GM21619 (cell line): Measurements from ENCODE around the gene YWHAG.
"Not testable (repeated sequence)": the region's sequence is repeated elsewhere in the genome, so short reads cannot be mapped to it uniquely, and the experiment has no call there.

ENCODE experiments used
- ATAC-seq: cut with Tn5 transposase; IDR thresholded peaks from one replicate; pipeline ENCODE4 v1.9.1; 2021; ENCODE audit not compliant: unreplicated experiment

YWHAG gene

DNA sequence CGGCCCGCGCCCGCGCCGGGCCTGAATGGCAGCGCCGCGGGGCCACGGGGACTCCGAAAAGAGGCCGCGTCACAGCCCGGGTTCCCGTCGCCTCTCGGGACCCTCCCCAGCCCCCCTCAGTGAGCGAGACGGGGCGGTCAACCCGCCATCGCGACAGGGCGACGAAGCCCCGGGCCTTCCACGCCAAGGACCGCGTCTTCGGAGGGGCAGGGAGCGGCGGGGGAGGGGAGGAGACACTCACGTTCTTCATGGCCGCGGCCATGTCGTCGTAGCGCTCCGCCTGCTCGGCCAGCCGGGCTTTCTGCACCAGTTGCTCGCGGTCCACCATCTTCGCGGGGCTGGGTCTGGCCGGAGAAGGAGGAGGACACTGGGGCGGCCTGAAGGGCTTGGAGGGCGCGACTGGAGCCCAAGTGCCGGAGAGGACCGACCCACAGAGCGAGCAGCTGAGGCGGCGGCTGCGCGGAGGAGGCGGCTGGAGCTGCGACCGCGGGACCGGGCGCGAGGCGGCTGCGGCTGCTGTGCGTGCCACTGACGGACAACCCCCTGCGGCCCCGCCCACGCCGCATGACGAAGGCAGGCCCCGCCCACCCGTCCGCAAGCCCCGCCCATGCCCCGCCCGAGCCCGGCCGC is at the start of gene YWHAG:
YWHAG (minus strand) TSS at position 511 of the 630 bp plus-strand sequence; CDS start at position 328, 183 bp downstream.
- peak; percentile 61 for ATAC-seq

DNA sequence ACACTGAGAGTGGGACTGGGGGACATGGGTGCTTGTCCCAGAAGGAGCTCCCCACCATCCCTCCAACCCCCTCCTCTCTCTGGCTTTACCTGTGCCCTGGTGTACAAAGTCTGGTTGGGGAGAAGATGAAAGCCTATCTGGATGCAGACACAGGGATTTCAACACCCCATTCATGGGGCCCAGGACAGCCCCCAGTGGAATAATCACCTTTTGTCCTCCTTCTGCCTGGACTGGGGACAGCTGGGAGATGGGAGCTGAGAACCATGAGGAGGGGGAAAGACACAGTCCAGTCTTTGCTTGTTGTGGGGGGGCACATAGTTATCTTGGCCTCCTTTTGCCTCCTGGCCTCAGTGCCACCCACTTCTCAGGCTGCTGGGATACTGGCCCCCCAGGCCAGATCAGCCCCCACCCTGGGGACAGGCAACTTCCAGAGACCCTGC is 49.4 kb upstream of the YWHAG start:
- no peak for ATAC-seq

DNA sequence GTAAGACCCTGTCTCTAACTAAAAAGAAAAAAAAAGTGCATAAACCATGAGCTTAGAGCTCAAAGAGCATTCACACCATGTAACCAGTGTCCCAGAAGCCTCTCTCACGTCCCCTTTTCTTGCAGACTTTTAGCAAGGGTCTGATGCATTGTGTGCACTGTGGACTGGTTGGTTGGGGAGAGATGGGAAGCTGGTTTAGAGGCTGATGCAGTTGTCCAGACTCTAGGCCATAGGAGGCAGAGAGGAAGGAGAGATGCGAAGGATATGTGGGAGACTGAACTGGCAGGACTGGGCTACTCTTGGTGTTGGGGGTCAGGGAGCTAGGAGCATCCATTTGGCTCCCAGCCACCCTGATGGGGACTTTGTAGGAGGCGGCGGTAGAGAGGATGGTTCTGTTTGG is 48.9 kb upstream of the YWHAG start:
- ATAC-seq = no peak

DNA sequence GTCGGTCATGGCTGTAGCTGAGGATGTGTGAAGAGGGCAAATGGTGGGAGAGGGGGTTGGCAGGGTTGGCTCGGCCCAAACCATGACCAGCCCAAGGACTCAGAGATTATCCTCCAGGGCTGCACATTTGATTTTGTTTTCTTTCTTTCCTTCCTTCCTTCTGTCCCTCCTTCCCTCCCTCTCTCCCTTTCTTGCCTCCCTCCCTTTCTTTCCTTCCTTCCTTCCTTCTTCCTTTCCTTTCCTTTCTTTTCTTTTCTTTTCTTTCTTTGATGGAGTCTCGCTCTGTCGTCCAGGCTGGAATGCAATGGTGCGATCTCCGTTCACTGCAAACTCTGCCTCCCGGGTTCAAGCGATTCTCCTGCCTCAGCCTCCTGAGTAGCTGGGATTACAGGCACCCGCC is 46.9 kb upstream of the YWHAG start:
- ATAC-seq = no peak

DNA sequence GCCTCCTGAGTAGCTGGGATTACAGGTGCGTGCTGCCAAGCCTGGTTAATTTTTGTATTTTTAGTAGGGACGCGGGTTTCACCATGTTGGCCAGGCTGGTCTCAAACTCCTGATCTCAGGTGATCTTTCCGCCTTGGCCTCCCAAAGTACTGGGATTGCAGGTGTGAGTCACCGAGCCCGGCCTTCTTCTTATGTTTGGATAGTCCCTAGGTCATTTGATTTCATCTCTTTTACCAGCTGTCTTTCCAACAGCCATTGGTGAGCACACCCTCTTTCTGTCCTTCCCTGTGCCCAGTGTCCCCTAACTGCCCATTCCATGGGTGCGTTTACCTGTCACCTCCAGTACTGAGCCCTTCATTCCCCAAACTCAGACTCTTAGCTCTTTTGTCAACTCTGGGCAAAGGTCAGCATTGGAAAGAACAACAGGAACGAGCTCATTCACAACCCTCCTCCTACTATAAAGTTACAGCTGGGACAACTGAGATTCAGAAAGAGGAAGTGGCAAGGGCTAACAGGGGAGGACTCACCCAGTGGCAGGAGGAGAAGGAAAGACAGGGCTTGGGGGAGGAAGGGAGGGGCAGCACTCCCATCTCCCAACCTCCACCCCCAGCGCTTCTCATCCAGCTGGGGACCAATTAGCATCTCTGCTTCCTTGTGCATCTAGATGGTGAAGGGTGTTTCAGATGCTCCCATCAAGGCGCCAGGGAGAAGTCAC is 45.1 kb upstream of the YWHAG start:
- ATAC-seq = no peak

DNA sequence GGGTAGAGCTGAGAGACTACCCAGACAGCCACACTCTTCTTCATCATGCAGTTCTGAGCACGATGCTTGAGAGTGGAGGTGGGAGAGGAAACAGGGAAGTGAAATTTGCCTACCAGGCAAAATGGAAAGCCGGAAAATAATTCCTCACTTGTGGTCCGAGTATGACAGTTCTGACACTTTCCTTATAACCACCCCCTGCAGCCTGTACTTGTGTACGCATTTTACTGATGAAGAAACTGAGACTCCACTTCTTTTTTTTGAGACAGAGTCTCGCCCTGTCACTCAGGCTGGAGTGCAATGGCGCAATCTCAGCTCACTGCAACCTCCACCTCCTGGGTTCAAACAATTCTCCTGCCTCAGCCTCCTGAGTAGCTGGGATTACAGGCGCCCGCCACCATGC is 44.3 kb upstream of the YWHAG start:
- ATAC-seq = not testable (repeated sequence)

DNA sequence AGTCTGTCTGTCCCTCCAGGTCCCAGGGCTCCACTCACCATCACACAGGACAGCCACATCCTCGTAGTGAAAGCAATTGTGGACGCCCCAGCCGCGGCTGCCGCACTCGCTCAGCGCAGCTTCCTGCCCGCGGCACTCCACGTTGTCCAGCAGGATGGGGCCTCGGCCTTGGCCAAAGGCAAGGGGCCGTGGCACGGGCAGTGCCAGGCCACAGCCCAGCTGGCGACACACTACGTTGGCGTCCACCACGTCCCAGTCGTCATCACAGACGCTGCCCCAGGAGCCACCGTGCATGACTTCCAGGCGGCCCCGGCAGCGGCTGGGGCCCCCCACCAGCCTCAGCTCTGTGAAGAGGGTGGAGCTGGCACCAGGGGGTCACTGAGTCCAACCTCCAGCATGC is 41.5 kb upstream of the YWHAG start:
- ATAC-seq = no peak

DNA sequence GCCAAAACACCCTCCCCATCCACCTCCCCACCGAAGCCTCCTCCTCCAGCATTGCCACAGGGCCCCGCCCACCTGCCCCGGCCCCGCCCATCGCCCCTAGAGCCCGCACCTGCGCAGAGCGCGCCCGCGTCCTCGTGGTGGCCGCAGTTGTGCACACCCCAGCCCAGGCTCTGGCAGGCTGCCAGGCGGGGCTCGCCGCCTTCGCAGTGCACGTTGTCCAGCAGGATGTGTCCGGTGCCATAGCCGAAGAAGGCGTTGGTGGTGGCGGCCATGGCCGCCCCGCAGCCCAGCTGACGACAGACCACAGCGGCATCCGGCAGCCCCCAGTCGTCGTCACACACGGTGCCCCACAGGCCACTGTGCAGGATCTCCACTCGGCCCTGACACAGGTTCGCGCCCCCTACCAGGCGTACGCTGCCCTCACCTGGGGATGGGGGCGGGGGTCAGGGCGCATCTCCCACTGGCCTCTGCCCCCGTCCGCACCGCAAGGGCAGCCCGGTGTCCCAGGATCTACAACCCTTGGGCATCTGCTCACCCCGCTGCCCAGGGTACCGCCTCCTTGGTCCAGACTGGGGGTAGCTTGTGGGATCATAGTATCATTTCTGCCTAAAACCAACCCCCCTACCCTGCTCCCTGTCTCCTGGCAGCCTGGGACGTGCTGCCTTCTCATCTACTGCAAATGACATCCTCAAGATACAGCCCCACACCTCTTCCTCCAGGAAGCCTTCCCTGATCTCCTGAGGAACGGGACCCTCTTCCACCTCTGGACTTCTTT is 38.8 kb upstream of the YWHAG start:
- peak; percentile 21 for ATAC-seq

DNA sequence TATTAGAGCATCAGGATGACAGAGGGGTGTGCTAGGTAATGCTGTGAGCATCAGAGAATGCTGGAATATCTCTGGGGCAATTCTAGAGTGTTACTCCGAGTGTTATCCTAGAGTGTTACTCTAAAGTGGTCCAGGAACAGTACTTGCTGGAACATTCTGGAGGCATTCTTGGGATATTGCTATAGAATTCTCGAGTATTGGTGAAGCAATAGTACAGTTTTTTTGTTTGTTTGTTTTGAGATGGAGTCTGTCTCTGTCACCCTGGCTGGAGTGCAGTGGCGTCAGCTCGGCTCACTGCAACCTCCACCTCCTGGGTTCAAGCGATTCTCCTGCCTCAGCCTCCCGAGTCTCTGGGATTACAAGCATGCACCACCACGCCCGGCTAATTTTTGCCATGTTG is 38.1 kb upstream of the YWHAG start:
- ATAC-seq = no peak

DNA sequence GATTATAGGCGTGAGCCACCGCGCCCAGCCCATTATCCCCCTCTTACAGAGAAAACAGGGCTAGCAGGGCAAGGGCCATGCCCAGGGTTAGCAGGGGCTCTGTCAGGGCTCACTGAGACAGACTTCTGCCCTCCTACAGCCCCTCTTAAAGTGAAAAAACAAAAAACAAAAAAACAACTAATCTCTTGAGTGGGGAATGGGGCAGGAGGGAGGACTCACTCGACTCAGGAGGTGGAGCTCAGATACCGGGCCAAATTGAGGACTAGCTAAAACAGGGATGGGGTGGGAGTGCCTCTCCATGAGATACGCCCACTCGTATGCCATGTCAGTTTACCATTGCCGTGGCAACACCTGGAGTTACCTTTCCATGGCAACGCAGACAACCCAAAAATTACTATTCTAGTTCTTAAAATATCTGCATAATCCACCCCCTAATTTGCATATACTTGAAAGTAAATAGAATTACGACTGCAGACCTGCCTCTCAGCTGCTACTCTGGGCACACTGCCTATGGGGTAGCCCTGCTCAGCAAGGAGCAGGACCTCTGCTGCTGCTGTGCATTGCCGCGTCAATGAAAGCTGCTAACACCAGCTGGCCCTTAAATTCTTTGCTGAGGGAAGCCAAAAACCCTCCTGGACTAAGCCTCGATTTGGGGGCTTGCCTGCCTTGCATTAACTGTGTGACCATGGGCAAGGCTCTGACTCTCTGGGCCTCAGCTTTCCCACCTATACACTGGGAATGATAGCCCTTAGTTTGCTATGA is 37.4 kb upstream of the YWHAG start:
- no peak for ATAC-seq

DNA sequence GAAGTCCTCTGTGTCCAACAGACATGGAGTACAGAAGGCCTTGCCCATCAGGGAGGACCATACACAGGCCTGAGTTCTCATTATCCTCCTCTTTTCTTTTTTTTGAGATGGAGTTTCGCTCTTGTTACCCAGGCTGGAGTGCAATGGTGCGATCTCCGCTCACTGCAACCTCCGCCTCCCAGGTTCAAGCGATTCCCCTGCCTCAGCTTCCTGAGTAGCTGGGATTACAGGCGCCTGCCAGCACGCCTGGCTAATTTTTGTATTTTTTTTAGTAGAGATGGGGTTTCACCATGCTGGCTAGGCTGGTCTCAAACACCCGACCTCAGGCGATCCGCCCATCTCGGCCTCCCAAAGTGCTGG is 36.8 kb upstream of the YWHAG start:
- not testable (repeated sequence) for ATAC-seq

DNA sequence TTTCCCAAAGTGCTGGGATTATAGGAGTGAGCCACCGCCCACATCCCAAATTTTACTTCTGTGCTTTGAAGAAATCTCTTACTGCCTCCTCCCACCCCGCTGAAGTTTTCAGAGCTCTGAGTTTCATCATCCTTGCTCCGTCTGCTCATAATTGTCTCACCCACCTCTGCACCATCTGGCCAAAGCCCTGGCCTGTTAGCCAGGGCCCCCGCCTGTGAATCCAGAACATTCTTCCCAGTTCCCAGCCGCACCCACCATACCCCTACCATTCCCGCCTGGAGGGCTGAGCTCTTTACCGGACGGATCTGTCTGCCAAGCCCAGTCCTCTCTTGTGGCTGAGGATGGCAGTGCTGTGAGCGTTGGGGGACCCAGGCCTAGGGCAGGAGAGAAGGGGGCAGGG is 36.2 kb upstream of the YWHAG start:
- ATAC-seq = no peak

DNA sequence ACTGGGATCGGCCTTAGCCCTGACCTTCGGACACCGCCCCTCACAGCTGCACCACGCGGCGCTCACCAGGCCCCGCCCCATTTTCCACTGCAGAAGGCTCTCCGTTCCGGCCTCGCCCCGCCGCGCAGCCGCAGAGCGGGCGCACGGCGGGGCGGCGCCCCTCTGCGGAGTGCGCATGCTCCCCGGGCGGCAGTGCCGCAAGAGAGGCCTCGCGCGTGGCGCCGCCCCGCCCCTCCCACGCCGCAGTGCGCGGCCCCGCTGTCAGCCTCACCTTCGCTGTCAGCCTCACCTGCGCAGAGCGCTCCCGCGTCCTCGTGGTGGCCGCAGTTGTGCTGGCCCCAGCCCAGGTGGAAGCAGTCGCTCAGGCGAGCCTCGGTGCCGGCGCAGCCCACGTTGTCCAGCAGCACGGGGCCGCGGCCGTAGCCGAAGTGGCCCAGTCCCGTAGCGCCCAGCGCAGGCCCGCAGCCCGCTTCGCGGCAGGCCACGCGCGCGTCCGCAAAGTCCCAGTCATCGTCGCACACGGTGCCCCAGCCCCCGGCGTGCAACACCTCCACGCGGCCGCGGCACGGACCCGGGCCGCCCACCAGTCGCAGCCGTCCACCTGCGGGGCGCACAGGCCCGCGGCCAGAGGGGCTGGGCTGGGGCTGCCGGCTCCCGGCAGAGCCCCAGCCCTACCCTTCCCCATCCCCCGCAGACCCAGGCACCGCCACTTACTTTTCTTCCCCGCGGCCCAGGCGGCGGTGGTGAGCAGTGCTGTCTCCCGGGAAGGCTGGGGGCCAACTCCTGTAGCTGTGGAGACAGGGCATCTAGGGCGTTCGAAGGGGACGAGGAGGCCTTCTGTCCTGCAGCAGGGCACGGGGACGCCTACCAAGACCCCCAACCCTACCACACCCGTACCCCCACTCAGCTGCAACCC is 34.6 kb upstream of the YWHAG start:
- ATAC-seq = peak; percentile 78

DNA sequence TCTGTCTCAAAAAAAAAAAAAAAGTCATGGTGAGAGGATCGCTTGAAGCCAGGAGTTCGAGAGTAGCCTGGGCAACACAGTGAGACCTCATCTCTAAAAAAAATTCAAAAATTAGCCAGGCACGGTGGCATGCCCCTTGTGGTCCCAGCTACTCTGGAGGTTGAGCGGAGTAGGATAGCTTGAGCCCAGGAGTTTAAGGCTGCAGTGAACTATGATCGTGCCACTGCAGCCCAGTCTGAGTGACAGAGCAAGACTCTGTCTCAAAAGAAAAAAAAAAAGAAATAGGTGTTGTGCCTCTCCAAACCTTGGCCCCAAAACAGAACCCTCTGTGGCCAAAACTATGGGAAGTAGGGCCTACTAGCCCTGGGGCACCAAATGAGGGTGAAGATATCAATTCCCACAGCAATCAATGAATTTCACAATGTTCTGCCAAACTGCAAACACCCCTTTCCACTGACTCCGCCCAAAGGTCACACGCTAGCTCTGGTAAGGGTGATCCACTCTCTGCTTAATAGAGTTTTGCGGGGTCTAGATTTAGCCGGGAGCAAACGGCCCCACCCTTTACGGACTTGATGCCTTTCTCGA is 33.8 kb upstream of the YWHAG start:
- no peak for ATAC-seq

DNA sequence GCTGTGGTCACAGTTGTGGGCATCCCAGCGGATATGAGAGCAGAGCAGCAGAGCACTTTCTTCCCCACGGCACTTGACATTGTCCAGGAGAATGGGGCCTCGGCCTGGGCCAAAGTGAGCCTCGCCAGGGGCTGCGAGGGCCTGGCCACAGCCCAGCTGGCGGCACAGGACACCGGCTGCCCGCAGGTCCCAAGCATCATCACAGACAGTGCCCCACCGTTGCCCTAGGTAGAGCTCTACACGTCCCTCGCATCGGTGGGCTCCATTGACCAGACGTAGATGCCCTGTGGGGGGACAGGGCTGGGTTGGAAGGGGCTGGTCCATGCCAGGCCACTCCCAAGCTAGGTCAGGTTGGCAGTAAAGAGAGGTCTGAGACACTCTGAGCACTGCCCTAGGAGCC is 31.3 kb upstream of the YWHAG start:
- ATAC-seq = no peak

DNA sequence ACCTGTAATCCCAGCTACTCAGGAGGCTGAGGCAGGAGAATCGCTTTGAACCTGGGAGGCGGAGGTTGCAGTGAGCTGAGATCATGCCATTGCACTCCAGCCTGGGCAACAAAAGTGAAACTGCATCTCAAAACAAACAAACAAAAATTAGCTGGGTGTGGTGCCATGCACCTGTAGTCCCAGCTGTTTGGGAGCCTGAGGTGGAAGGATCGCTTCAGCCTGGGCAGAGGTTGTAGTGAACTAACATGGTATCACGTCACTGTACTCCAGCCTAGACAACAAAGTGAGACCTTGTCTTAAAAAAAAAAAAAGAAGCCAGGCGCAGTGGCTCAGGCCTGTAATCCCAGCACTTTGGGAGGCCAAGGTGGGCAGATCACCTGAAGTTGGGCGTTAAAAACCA is 29.0 kb upstream of the YWHAG start:
- not testable (repeated sequence) for ATAC-seq

DNA sequence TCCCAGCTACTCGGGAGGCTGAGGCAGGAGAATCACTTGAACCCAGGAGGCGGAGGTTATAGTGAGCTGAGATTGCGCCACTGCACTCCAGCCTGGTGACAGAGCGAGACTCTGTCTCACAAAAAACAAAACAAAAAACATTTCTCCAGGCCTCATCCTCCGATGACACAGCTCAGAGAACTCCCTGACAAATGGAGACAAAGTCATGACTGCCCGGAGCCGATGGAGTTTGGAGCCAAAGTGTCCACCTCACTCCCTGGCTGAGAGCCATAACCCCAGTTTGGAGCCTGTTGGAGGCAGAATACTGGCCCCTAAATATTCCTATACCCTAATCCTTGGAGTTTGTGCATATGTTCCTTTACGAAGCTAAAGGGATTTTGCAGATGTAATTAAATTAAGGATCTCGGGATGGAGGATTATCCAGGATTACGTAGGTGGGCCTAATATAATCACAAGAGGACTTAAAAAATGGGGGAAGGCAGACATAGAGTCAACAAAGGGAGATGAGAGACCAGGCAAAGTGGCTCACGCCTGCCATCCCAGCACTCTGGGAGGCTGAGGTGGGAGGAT is 28.0 kb upstream of the YWHAG start:
- ATAC-seq = no peak

DNA sequence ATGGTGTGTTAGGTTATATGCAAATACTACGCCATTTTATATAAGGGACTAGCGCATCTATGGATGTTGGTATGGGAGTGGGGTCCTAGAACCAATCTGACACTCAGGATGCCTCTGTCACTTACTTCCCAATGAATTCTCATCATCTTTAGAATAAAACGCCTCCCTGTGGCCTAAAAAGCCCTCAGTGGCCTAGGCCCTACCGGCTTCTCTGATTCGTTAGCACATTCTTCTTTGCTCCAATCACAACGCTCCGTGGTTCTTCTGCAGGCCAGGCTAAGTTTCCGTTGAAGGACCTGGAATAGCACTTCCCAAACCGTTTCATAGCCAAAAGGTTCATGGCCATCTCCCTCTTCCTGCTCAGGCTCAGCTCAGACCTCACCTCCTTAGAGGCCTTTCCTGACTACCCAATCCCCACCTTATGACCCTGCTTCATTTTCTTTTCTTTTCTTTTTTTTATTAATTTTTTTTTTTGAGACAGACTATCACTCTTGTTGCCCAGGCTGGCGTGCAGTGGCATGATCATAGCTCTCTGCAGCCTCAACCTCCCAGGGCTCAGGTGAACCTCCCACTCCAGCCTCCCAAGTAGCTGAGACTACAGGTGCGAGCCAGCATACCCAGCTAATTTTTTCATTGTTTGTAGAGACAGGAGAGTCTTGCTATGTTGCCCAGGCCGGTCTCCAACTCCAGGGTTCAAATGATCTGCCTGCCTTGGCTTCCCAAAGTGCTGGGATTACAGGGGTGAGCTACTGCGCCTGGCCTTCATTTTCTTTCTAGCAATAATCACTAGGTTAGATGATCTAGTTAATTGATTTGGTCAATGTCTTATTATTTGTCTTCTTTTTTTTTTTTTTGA is 24.5 kb upstream of the YWHAG start:
- ATAC-seq = no peak

DNA sequence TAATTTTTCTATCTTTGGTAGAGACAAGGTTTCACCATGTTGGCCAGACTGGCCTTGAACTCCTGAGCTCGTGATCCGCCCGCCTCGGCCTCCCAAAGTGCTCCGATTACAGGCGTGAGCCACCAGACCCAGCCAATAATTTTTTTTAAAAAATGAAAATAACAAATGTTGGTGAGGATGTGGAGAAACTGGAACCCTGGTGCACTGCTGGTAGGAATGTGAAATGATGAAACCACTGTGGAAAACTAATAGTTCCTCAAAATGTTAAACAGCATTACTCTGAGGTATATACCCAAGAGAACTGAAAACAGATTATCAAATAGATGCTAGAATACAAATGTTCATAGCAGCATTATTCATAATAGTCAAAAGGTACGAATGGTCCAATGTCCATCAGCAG is 23.0 kb upstream of the YWHAG start:
- ATAC-seq = no peak
